DND-41 (cell line): ENCODE data around the gene FXYD3.

Experiments
- ATAC-seq: fragments of 200-7000 bp; cut with Tn5 transposase; 3 replicates; pipeline ENCODE4 v1.9.1; 2021; ENCODE audit warnings: low read depth; ENCODE audit not compliant: insufficient read depth
- DNase-seq: peaks from one replicate; pipeline ENCODE4 v3.0.0-alpha.2; 2020
- H2AFZ ChIP-seq: 2 replicates; pipeline ENCODE4 v1.6.0; 2012; ENCODE audit warnings: low read depth, low read length
- H3K27ac ChIP-seq: 2 replicates; pipeline ENCODE4 v1.5.1; 2012; ENCODE audit warnings: low read length, inconsistent platforms
- H3K27me3 ChIP-seq: fragments of 200-600 bp; sonication (generic); 2 replicates; pipeline ENCODE4 v1.6.0; 2012; ENCODE audit warnings: low read length, mild to moderate bottlenecking, inconsistent platforms; ENCODE audit not compliant: insufficient read depth, poor library complexity
- H3K36me3 ChIP-seq: 2 replicates; pipeline ENCODE4 v1.5.1; 2012; ENCODE audit warnings: low read length, inconsistent platforms; ENCODE audit not compliant: insufficient read depth
- H3K4me1 ChIP-seq: 2 replicates; pipeline ENCODE4 v1.5.1; 2012; ENCODE audit warnings: mild to moderate bottlenecking, low read length; ENCODE audit not compliant: insufficient read depth
- H3K4me2 ChIP-seq: 2 replicates; pipeline ENCODE4 v1.6.0; 2012; ENCODE audit warnings: mild to moderate bottlenecking, moderate library complexity, low read length, inconsistent platforms; ENCODE audit not compliant: insufficient read depth
- H3K4me3 ChIP-seq, 2 experiments: fragments of 200-600 bp in 1 of 2; shearing (Covaris generic) in 1 of 2; 2 replicates each; pipeline ENCODE4 v1.5.1; 2012 to 2016; ENCODE audit warnings: inconsistent platforms in 2 of 2, low read length in 2 of 2, mild to moderate bottlenecking in 2 of 2, low read depth in 1 of 2, moderate library complexity in 1 of 2
- H3K79me2 ChIP-seq: 2 replicates; pipeline ENCODE4 v1.6.0; 2012; ENCODE audit warnings: low read length, inconsistent platforms; ENCODE audit not compliant: insufficient read depth
- H3K9ac ChIP-seq: 2 replicates; pipeline ENCODE4 v1.6.0; 2012; ENCODE audit warnings: low read depth, mild to moderate bottlenecking, inconsistent platforms, low read length, moderate library complexity
- H3K9me3 ChIP-seq: 2 replicates; pipeline ENCODE4 v1.5.1; 2012; ENCODE audit warnings: low read length, moderate library complexity, mild to moderate bottlenecking, inconsistent platforms; ENCODE audit not compliant: insufficient read depth, severe bottlenecking
- H4K20me1 ChIP-seq: 2 replicates; pipeline ENCODE4 v1.6.0; 2012; ENCODE audit warnings: low read length; ENCODE audit not compliant: insufficient read depth
- CTCF ChIP-seq: IDR thresholded peaks from 2 replicates; pipeline ENCODE4 v1.5.1; 2012; ENCODE audit warnings: borderline replicate concordance, low read length, moderate library complexity, mild to moderate bottlenecking; ENCODE audit not compliant: poor library complexity, severe bottlenecking; ENCODE audit errors: extremely low read depth
- EZH2 ChIP-seq: IDR thresholded peaks from 3 replicates; pipeline ENCODE4 v1.6.1; 2012; ENCODE audit warnings: borderline replicate concordance, low read depth, mild to moderate bottlenecking, moderate library complexity, low read length, inconsistent platforms; ENCODE audit not compliant: severe bottlenecking

FXYD3 gene

DNA sequence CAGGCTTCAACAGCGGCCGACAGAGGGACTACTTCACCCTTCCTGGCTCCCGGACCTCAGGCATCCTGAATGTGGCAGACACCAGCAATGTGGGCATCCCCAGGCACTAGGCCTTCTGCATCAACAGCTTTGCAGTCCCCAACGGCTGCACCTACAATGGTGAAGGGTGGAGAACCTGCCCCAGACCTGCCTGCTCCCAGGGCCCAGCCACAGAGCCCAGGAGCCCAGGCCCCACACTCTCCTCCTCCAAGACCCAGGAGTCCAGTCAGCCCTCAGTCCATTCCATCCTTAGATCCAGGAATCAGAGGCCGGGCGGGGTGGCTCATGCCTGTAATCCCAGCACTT is 39.6 kb upstream of the FXYD3 start:
- DNase-seq (no peak), ATAC-seq (no peak)
- Histone ChIP-seq H3K27ac (no peak overlapping the region), H3K4me3 (no peak overlapping the region), H3K9me3 (no peaks in the 10 kb centered on the region), H3K9ac (no peak overlapping the region), H3K4me2 (no peak overlapping the region), H3K27me3 (no peaks in the 10 kb centered on the region), H3K4me1 (no peaks in the 10 kb centered on the region), H4K20me1 (no peaks in the 10 kb centered on the region), H3K36me3 (no peaks in the 10 kb centered on the region), H3K79me2 (no peaks in the 10 kb centered on the region), H2AFZ (no peak overlapping the region)
- TF ChIP-seq EZH2 = no peak
- TF ChIP-seq CTCF = no peak

- Histone ChIP-seq H3K4me3 (no peak overlapping the region), H3K4me2 (no peak overlapping the region)
Observed at GRCh38 chr19:35076657-35077056, 39.0 kb upstream of the FXYD3 start.

GRCh38 chr19:35077411-35078223 is 38.0 kb upstream of the FXYD3 start:
- TF ChIP-seq CTCF (no peak), EZH2 (no peak)
- Histone ChIP-seq H3K36me3 (no peaks in the 10 kb centered on the region), H3K79me2 (no peaks in the 10 kb centered on the region), H3K4me1 (no peaks in the 10 kb centered on the region), H3K27me3 (no peaks in the 10 kb centered on the region), H3K9me3 (no peaks in the 10 kb centered on the region), H2AFZ (no peak overlapping the region), H3K4me3 (no peak overlapping the region), H4K20me1 (no peaks in the 10 kb centered on the region), H3K9ac (no peak overlapping the region), H3K27ac (no peak overlapping the region), H3K4me2 (no peak overlapping the region)
- ATAC-seq (no peak), DNase-seq (no peak)

More at GRCh38 chr19:35076657-35077056, 39.0 kb upstream of the FXYD3 start:
- no peaks in the 10 kb centered on the region for H4K20me1 ChIP-seq
- H3K9ac ChIP-seq = no peak overlapping the region
- no peak overlapping the region for H2AFZ ChIP-seq
- H3K36me3 ChIP-seq = no peaks in the 10 kb centered on the region
- DNase-seq (no peak), ATAC-seq (0 out of 3 replicates have a peak, but pooled peaks have one; percentile 31)
- H3K79me2 ChIP-seq = no peaks in the 10 kb centered on the region
- no peak for TF ChIP-seq CTCF
- no peaks in the 10 kb centered on the region for H3K9me3 ChIP-seq
- H3K27me3 ChIP-seq = no peaks in the 10 kb centered on the region
- no peak overlapping the region for H3K27ac ChIP-seq
- H3K4me1 ChIP-seq = no peaks in the 10 kb centered on the region

DNA sequence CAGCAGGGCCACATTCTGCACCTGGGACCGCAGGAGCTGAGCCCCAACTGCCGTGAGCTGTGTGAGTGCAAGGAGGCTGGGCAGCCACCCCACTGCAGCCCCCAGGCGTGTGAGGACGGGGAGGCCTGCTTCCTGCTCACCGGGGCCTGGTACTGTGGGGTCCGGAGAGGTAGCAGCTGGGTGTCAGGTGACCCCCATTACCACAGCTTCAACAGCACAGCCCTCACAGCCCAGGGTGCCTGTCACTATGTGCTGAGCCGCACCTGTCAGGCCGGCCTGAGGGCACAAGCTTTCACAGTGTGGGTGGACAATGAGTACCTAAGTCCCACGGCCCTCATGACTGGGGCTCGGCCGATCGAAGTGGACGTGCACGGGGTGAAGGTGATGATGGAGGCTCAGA is 35.8 kb upstream of the FXYD3 start:
- DNase-seq (no peak), ATAC-seq (no peak)
- no peak overlapping the region for H3K4me3 ChIP-seq
- H2AFZ ChIP-seq = no peak overlapping the region
- no peaks in the 10 kb centered on the region for H3K79me2 ChIP-seq
- no peak for TF ChIP-seq EZH2
- no peak for TF ChIP-seq CTCF
- no peaks in the 10 kb centered on the region for H3K36me3 ChIP-seq
- H3K4me2 ChIP-seq = no peak overlapping the region
- H3K27me3 ChIP-seq = no peaks in the 10 kb centered on the region
- H3K4me1 ChIP-seq = no peaks in the 10 kb centered on the region
- H3K9ac ChIP-seq = no peak overlapping the region
- no peaks in the 10 kb centered on the region for H3K9me3 ChIP-seq
- no peak overlapping the region for H3K27ac ChIP-seq
- no peaks in the 10 kb centered on the region for H4K20me1 ChIP-seq
